TTC549 (cell line): ENCODE results near the gene PITPNM1.
"Not testable (repeated sequence)": the region's sequence is repeated elsewhere in the genome, so short reads cannot be mapped to it uniquely, and the experiment has no call there.

Experiments used
- FAIRE-seq: peaks from 2 replicates; lab custom pipeline; 2012; peaks lifted over from hg19 to GRCh38; lab: Jason Lieb, UNC

PITPNM1 gene

GRCh38 chr11:67504950-67505581 is at the start of gene PITPNM1:
PITPNM1 (minus strand) TSS chr11:67505363; CDS start chr11:67504180, 1,183 bp downstream.
- no peak for FAIRE-seq

DNA sequence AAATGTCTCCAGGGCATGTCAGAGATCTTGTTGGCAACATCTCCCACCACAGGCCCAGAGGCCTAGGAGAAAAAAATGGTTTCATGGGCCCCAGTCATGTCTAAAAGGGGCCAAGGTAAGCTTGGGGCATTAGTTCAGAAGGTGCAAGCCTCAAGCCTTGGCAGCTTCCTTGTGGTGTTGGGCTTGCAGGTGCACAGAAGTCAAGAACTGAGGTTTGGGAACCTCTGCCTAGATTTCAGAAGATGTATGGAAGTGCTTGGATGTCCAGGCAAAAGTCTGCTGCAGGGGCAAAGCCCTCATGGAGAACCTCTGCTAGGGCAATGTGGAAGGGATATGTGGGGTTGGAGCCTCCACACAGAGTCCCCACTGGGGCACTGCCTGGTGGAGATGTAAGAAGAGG is 46.5 kb upstream of the PITPNM1 start:
- not testable (repeated sequence) for FAIRE-seq

DNA sequence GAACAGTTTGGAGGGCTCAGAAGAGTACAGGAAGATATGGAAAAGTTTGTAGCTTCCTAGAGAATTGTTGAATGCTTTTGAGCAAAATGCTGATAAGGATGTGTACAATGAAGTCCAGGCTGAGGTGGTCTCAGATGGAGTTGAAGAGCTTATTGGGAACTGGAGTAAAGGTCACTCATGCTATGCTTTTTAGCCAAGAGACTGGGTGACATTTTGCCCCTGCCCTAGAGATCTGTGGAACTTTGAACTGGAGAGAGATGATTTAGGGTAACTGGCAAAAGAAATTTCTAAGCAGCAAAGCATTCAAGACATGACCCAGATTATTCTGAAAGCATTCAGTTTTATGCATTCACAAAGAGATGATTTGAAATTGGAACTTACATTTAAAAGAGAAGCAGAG is 46.0 kb upstream of the PITPNM1 start:
- FAIRE-seq, result no peak

GRCh38 chr11:67548555-67549110 is 43.5 kb upstream of the PITPNM1 start:
- FAIRE-seq, result no peak

DNA sequence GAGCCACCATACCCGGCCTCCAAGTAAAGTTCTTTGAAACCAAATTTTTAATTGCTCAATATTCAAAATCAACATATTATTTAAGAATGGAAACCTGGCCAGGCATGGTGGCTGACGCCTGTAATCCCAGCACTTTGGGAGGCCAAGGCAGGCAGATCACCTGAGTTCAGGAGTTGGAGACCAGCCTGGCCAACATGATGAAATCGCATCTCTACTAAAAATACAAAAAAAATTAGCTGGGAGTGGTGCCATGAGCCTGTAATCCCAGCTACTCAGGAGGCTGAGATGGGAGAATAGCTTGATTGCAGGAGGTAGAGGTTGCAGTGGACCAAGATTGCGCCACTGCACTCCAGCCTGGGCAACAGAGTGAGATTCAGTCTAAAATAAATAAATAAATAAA is 42.9 kb upstream of the PITPNM1 start:
- not testable (repeated sequence) for FAIRE-seq

DNA sequence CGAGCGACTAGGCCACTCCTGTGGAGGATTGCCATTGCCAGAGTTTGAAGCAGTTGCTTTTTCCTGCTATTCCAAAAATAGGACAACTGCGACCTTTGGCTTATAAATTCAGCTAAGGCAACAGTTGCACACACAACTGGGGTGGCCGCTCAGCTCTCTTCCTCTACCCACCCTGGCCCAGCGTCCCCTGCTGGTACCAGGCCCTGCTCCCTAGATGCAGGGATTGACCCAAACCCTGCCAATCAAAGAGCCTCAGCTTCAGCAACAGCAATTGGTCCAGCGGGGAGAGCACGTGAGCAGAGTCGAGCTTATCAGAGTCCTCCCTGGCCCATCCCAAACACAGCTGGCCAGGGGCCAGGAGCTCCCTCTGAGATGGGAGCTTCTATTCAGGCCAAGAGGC is 40.1 kb upstream of the PITPNM1 start:
- no peak for FAIRE-seq

DNA sequence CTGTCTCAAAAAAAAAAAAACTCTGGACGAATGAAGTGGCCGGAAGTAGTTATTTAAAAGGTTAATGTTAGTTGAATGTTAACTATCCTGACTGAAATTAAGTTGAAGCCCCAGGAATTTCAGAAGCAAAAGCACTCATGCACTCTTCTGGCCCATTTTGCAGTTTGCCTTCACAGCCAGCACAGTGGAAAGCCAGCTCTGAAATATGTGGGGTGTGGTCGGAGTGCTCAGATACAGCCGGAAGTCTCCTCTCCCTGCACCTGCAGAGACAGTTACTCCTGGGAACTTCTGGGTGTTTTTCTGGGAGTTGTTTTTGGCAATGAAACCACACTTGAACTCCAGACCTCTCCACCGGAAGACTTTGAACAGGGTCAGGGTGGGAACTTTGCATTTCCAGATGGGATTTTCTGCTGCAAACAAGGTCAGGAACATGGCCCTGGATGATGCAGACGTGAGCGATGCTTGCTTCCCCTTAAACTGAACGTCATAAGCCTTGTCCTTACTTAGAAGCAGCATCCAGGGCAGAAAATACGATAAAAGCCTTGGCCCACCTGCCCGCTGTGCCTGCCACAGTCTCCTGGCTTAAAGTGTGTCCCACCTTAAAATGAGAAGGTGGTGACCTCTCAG is 39.6 kb upstream of the PITPNM1 start:
- no peak for FAIRE-seq

DNA sequence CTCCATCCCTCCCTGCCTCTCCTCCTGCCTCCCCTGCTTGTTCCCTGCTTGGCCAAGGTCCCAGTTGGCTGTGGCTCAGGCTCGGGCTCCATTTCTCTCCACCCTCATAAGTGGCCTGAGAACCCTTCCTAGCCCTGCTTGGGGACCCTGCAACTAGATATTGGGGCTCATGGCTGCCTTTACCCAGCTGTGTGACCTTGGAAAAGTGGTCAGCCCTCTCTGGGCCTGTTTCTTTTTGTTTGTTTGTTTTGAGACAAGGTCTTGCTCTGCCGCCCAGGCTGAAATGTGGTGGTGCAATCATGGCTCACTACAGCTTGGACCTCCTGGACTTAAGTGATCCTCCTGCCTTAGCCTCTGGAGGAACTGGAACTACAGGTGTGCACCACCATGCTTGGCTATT is 38.4 kb upstream of the PITPNM1 start:
- FAIRE-seq, result no peak

- FAIRE-seq, result no peak
These were observed 37.8 kb upstream of the PITPNM1 start for GRCh38 chr11:67542971-67543370.

DNA sequence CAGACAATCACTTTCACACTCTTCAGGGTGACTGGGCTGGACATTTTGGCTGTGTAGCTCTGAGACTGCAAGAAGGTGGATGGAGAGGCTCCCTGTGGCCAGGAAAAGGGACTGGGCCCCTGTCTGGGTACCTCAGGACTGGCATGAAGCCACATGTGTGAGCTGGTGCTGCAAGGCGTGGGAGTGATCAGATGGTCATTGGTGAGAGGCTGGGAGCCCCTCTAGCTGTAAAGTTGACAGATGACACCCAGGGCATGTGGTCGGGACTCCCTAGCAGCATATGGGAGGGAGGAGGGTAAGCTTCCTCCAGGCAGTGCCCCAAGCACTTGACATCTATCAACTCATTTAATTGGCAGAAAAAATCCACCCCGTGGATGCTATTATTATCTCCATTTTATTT is 37.0 kb upstream of the PITPNM1 start:
- FAIRE-seq, result no peak

DNA sequence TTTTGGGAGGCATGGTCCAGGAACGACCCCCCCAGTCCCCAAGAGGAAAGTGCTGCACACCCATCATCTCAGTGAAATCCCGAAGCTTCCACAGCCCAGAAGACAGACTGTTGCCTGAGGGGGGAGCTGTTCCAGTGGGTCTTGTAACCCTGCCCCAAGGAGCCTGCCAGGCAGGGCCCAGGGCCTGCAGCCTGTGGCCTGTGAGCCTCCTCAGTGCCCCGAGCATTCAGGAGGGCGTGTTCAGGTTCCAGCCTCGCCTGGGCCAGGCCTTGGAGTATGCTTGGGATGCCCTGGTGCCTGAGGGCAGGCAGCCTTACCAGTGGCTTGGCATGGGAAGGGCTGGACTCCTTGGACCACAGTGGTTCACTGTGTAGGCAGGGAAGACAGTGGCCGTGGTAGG is 36.0 kb upstream of the PITPNM1 start:
- FAIRE-seq, result no peak

DNA sequence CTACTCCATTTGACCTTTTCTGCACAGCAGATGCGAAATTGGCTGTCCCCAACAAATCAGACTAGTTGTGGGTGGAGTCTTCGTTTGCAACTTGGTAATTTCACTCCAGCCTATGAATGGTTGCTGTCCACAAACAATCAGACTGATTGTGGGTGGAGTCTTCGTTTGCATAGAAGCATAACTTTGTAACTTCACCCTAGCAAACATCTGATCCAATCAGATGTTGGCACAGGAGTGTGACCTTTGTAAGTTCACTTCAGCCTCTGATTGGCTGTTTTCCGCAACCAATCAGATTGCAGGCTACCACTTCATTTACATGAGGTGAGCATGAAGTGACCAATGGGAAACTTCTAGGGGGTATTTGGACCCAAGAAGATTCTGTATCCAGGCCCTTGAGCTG is 34.4 kb upstream of the PITPNM1 start:
- no peak for FAIRE-seq

- FAIRE-seq, result no peak
These were observed 33.8 kb upstream of the PITPNM1 start for GRCh38 chr11:67538823-67539505.

DNA sequence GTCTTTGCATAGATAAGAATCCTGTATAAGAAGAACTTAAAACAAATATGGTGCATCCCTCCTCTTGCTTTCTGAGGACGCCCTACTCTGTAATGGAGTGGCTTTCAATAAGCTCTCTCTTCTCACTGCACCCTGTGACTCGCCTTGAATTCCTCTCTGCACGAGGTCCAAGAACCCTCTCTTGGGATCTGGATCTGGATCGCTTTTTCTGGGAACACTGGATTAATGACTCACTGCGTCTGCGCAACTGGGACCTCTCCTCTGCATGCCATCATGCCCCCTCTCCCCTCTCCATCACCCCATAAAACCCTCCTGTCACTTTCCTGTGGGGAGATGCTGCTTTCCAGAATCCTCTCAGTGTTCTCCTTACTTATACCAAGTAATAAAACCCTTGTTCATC is 33.1 kb upstream of the PITPNM1 start:
- no peak for FAIRE-seq

DNA sequence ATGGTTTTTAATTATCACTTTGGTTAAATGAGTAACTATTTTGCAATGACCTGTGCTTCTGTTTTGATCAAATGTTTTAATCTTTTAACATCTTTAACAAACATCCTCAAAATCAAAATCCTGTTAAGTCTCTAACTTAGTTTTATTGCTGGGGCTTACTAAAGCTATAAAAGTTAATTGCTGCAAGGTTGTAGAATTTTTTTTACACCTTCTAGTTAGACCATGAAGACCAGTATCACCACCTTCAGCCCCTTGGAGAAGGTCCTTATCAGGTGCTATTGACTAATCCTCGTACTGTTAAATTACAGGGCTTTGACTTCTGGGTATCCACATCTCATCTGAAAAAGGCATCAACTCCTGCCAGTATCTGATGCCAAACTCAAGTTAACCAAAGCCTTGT is 30.4 kb upstream of the PITPNM1 start:
- FAIRE-seq, result no peak

GRCh38 chr11:67534070-67534679 is 29.0 kb upstream of the PITPNM1 start:
- no peak for FAIRE-seq

DNA sequence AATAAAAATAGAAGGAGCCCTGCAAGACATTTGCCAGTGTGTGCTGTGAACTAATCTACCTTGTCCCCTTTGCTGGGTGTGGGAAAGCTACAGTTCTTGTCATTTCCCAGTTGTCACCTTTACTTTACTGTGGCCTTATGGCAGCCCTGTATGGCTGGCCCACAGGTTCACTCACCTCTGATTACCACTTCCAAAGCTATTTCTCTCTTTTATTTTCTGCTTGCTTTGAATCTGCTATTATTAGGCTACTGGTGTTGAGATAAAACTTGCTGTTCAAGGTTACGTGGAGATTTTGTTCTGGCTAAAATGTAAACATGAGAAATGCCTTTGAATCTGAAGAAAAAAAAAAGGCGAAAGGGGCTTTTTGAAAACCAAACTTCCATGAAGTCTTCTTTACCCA is 27.7 kb upstream of the PITPNM1 start:
- no peak for FAIRE-seq

GRCh38 chr11:67530282-67530592 is 25.1 kb upstream of the PITPNM1 start:
- no peak for FAIRE-seq

DNA sequence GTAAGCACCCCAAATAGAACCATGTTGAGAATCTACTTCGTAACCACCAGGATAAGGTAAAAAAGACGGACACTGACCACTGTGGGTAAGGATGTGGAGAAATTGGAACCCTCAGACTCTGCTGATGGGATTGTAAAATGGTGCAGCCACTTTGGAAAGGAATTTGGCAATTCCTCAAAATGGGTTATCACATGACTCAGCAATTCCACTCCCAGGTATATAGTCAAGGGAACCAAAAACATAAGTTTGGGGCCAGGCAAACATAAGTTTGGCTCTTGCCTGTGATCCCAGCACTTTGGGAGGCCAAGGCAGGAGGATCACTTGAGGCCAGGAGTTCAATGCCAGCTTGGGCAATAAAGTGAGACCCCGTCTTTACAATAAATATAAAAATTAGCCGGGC is 23.2 kb upstream of the PITPNM1 start:
- FAIRE-seq, result no peak

DNA sequence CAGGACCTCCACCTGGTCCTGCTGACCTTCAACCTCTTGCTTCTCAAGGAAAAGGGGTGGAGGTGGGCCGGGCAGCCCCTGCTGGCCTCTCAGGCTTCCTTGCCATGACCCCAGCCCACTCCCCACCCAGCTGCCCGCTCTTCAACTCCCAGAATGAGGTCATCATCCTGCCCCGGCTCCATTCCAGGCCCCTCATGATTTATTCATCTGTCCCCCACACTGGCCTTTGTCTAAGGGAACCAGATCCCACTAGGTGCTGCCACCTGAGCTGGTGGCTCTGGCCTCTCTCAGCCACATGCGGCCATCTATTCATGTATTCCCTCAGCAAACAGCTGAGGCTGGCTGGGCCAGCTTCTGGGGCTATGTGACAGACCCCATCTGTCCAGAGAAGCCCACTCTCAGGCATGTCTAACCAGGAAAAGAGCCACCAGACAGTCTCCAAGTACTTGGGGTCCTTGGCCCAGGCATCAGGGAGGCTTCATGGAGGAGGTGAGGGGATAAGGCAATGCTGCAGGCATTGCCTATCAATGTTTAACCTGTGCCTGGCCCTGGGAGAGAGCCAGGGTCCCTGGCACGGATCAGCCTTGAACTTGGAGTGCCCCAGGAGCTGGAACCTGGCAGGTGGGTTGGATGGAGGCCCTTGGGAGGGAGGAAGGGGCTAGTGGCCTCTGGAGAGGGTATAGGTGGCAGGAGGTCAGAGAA is 20.3 kb upstream of the PITPNM1 start:
- FAIRE-seq, result no peak

- FAIRE-seq, result no peak
These were observed 19.3 kb upstream of the PITPNM1 start for GRCh38 chr11:67524480-67524808.

DNA sequence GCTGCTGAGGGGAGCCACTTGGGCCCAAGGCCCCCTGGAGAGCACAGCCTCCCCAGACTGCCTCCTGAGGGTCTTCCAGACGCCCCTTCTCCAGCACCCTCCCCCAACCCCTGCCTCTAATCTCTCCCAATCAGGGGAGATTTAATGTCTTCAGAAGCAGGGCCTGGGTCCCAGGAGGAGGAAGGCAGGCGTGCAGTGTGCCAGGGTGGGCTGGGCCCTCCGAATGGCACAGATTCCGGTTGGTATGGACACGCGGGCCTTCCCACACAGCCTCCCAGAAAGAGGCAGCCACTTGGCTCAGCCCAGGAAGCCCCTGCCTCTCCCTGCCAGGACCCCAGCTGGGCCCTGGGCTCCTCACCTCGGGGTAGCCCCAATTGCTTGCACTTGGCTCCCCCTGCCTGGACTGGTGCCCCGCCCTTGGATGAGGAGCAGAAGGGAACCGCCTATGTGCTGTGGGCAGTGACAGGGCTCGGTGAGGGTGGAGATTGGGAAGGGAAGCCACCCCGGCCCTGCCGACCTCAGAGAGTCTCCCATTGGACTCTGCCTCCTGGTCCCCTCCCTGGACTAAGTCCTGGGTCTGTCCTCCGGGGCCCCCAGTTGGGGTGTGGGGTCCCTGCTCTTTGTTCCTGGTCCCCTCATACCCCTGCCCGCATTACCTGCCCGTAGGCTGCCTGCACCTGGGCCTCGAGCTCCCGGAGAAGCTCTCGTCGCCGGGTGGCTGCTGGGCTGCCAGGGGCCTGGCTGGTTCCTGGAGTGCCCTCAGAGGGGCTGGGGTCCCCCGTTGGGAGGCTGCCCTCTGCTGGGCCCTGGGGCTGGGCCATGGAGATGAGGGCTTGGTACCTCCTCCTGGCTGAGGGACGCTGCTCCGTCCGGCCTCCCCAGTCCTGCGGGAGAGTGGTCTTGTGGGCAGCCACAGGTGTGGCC is 18.7 kb upstream of the PITPNM1 start:
- FAIRE-seq, result no peak
